Parathyroid adenoma (tissue), 2 donors: ENCODE measurements around the gene HMCN1.

Experiments
- H2AFZ ChIP-seq: fragments of 300-600 bp; sonication (generic); one replicate; pipeline ENCODE4 v1.7.0; 2017; ENCODE audit warnings: antibody characterized with exemption, mild to moderate bottlenecking
- H3K27ac ChIP-seq: fragments of 300-600 bp; sonication (generic); one replicate; pipeline ENCODE4 v1.7.0; 2017
- H3K27me3 ChIP-seq: fragments of 300-600 bp; sonication (generic); one replicate; pipeline ENCODE4 v1.7.0; 2017; ENCODE audit warnings: low read length; ENCODE audit not compliant: control insufficient read depth, insufficient read depth
- H3K36me3 ChIP-seq: fragments of 300-600 bp; sonication (generic); one replicate; pipeline ENCODE4 v1.7.0; 2017; ENCODE audit warnings: low read length; ENCODE audit not compliant: control insufficient read depth, insufficient read depth
- H3K4me1 ChIP-seq: fragments of 300-600 bp; sonication (generic); one replicate; pipeline ENCODE4 v1.7.0; 2017; ENCODE audit warnings: control low read depth
- H3K4me2 ChIP-seq: fragments of 300-600 bp; sonication (generic); one replicate; pipeline ENCODE4 v1.7.0; 2017; ENCODE audit warnings: low read length
- H3K4me3 ChIP-seq: fragments of 300-600 bp; sonication (generic); one replicate; pipeline ENCODE4 v1.7.0; 2017; ENCODE audit warnings: low read depth, low read length
- H3K79me2 ChIP-seq: fragments of 300-600 bp; sonication (generic); one replicate; pipeline ENCODE4 v1.7.0; 2017; ENCODE audit warnings: control low read depth
- H3K9ac ChIP-seq: fragments of 300-600 bp; sonication (generic); one replicate; pipeline ENCODE4 v1.7.0; 2017; ENCODE audit warnings: mild to moderate bottlenecking
- H3K9me3 ChIP-seq: fragments of 300-600 bp; sonication (generic); one replicate; pipeline ENCODE4 v1.7.0; 2017; ENCODE audit warnings: low read length; ENCODE audit not compliant: control insufficient read depth
- TF ChIP-seq, protein P1 (sequence below): fragments of 300-600 bp; sonication (generic); IDR thresholded peaks from one replicate; pipeline ENCODE4 v1.7.0; 2017; ENCODE audit warnings: antibody characterized with exemption, mild to moderate bottlenecking
- donor health status: primary hyperparathyroidism.

The HMCN1 gene

GRCh38 chr1:185694081-185694480 is 40.1 kb upstream of the HMCN1 start:
- no peaks in the 10 kb centered on the region for H3K9me3 ChIP-seq
- H3K9ac ChIP-seq = no peak overlapping the region
- H3K4me2 ChIP-seq = no peak overlapping the region
- H3K36me3 ChIP-seq = no peaks in the 10 kb centered on the region
- no peaks in the 10 kb centered on the region for H3K4me1 ChIP-seq
- H3K27me3 ChIP-seq = no peaks in the 10 kb centered on the region
- H3K79me2 ChIP-seq = no peaks in the 10 kb centered on the region
- H2AFZ ChIP-seq = no peak overlapping the region
- H3K4me3 ChIP-seq = no peak overlapping the region
- peak overlapping the region; percentile 50 for H3K27ac ChIP-seq
- TF ChIP-seq, protein P1, sequence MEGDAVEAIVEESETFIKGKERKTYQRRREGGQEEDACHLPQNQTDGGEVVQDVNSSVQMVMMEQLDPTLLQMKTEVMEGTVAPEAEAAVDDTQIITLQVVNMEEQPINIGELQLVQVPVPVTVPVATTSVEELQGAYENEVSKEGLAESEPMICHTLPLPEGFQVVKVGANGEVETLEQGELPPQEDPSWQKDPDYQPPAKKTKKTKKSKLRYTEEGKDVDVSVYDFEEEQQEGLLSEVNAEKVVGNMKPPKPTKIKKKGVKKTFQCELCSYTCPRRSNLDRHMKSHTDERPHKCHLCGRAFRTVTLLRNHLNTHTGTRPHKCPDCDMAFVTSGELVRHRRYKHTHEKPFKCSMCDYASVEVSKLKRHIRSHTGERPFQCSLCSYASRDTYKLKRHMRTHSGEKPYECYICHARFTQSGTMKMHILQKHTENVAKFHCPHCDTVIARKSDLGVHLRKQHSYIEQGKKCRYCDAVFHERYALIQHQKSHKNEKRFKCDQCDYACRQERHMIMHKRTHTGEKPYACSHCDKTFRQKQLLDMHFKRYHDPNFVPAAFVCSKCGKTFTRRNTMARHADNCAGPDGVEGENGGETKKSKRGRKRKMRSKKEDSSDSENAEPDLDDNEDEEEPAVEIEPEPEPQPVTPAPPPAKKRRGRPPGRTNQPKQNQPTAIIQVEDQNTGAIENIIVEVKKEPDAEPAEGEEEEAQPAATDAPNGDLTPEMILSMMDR = no peak

DNA sequence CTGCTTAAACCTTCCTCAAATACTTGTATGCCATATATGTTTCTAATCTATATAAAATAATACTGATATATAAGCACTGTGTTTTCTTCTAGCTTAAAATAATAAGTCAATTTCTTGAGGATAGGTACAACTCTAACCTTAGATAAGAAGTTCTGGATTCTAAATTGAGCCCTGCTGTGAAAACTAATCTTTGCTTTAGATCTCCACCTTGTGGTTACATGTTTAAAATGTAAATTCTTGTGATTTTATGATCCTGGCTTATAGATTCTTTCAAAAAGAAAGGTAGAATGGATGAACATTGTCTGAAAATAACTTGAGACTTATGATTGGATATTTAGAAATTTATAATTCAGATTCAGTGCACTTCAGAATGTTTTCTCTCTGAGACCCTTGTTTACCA is 38.9 kb upstream of the HMCN1 start:
- Histone ChIP-seq H3K36me3 (no peaks in the 10 kb centered on the region), H3K4me3 (no peak overlapping the region), H2AFZ (no peak overlapping the region), H3K27me3 (no peaks in the 10 kb centered on the region), H3K4me1 (no peaks in the 10 kb centered on the region), H3K9ac (no peak overlapping the region), H3K9me3 (no peaks in the 10 kb centered on the region), H3K79me2 (no peaks in the 10 kb centered on the region), H3K4me2 (no peak overlapping the region), H3K27ac (no peak overlapping the region)
- TF ChIP-seq, protein P1 = no peak

- H3K27ac ChIP-seq = no peak overlapping the region
- no peaks in the 10 kb centered on the region for H3K27me3 ChIP-seq
- no peak overlapping the region for H3K4me3 ChIP-seq
- H3K36me3 ChIP-seq = no peaks in the 10 kb centered on the region
- TF ChIP-seq, protein P1 = no peak
- no peaks in the 10 kb centered on the region for H3K79me2 ChIP-seq
- H3K4me1 ChIP-seq = peaks cover 4% of the 10 kb centered on the region
- H3K4me2 ChIP-seq = no peak overlapping the region
- no peaks in the 10 kb centered on the region for H3K9me3 ChIP-seq
- no peak overlapping the region for H2AFZ ChIP-seq
- no peak overlapping the region for H3K9ac ChIP-seq
Measured at GRCh38 chr1:185696422-185697150, 37.6 kb upstream of the HMCN1 start.

DNA sequence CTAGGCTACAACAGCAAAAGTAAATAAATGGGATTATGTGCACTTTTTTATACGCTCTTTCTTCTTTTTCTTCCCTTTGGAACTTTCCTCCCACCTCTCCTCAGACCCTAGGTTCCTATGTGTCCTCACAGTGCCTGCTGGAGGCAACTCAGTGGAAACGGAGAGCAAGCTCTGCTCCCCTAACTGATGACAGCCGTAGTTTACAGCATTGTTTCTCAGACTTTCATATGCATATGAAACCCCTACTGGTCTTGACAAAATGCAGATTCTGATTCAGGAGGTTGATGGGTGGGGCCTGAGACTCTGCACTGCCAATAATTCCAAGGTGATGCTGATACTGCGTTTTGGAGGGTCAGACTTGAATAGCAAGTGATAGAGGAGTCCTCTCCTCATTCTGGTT is 34.3 kb upstream of the HMCN1 start:
- H3K9me3 ChIP-seq = no peaks in the 10 kb centered on the region
- TF ChIP-seq, protein P1 = no peak
- no peak overlapping the region for H2AFZ ChIP-seq
- no peak overlapping the region for H3K9ac ChIP-seq
- no peaks in the 10 kb centered on the region for H3K36me3 ChIP-seq
- no peak overlapping the region for H3K4me2 ChIP-seq
- peaks cover 6% of the 10 kb centered on the region for H3K4me1 ChIP-seq
- H3K79me2 ChIP-seq = no peaks in the 10 kb centered on the region
- H3K27me3 ChIP-seq = no peaks in the 10 kb centered on the region
- no peak overlapping the region for H3K4me3 ChIP-seq
- H3K27ac ChIP-seq = no peak overlapping the region

DNA sequence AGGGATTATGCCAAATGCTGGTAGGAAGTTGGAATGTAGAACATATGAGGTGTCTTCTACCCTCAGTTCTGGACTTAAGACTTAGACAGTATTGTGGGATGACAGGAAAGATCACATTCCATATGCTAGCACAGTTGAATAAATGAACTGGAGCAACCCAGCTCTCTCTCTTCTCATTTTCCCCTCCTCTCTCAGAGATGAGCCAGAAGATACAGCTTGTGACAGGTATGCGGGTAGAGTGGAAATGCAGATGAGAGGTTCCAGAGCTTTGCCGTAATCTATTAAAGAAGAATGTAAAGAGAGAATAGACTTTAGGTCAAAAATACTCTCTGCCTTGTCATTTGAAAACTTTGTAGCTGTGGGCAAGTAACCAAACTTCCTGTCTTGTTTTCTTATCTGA is 32.5 kb upstream of the HMCN1 start:
- H3K4me2 ChIP-seq = peak overlapping the region; percentile 29
- H3K79me2 ChIP-seq = no peaks in the 10 kb centered on the region
- H3K4me1 ChIP-seq = peaks cover 6% of the 10 kb centered on the region
- no peak overlapping the region for H3K9ac ChIP-seq
- H3K27ac ChIP-seq = no peak overlapping the region
- no peaks in the 10 kb centered on the region for H3K36me3 ChIP-seq
- no peak overlapping the region for H3K4me3 ChIP-seq
- no peak overlapping the region for H2AFZ ChIP-seq
- no peaks in the 10 kb centered on the region for H3K27me3 ChIP-seq
- H3K9me3 ChIP-seq = no peaks in the 10 kb centered on the region
- TF ChIP-seq, protein P1 = no peak
